ENCODE results near the gene AMOTL2.
A peak's percentile ranks its signal among the peaks of the same experiment; 100 is the strongest.

The AMOTL2 gene

DNA sequence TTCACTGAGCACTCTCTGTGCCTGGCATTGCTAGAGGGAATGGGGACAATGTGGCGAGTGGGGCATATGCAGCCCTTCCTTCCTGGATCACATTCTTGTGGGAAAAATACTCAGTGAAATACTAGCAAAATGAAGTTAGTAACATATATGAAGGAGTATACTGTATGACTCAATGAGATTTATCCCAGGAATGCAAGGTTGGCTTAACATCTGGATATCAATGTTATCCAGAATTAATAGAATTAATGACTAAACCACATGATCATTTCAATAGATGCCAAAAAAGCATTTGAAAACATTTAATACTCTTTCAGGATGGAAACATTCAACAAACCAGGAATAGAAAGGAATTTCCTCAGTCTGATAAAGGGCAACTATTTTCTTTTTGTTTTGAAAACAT lies 27.5 kb downstream of the AMOTL2 start:
- TF ChIP-seq, protein P1, sequence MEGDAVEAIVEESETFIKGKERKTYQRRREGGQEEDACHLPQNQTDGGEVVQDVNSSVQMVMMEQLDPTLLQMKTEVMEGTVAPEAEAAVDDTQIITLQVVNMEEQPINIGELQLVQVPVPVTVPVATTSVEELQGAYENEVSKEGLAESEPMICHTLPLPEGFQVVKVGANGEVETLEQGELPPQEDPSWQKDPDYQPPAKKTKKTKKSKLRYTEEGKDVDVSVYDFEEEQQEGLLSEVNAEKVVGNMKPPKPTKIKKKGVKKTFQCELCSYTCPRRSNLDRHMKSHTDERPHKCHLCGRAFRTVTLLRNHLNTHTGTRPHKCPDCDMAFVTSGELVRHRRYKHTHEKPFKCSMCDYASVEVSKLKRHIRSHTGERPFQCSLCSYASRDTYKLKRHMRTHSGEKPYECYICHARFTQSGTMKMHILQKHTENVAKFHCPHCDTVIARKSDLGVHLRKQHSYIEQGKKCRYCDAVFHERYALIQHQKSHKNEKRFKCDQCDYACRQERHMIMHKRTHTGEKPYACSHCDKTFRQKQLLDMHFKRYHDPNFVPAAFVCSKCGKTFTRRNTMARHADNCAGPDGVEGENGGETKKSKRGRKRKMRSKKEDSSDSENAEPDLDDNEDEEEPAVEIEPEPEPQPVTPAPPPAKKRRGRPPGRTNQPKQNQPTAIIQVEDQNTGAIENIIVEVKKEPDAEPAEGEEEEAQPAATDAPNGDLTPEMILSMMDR (IDR thresholded peaks at IDR 0.05; ENCODE audit: low read depth, low read length): no peak
- no peak for TF ChIP-seq EZH2phosphoT487 (IDR thresholded peaks at IDR 0.05; ENCODE audit: low read depth)
- no peak overlapping the region for H3K4me3 ChIP-seq (ENCODE audit: low read length)
- H2AFZ ChIP-seq (ENCODE audit: low read depth, low read length): no peak overlapping the region
- H3K36me3 ChIP-seq (replicated peaks; ENCODE audit: low read depth, low read length): peaks cover 4% of the 10 kb centered on the region
- H3K4me2 ChIP-seq (ENCODE audit: low read length): no peak overlapping the region
- no peaks in the 10 kb centered on the region for H3K79me2 ChIP-seq (ENCODE audit: low read length)
- no peaks in the 10 kb centered on the region for H3K27me3 ChIP-seq (ENCODE audit: low read depth, low read length)
- H3K27ac ChIP-seq (ENCODE audit: low read length): no peak overlapping the region
- H3K9me3 ChIP-seq (ENCODE audit: insufficient read depth, low read length): peaks cover 10% of the 10 kb centered on the region; the same call in 1 of the 2 replicates
- H3K9ac ChIP-seq (ENCODE audit: low read length): no peak overlapping the region
- no peaks in the 10 kb centered on the region for H4K20me1 ChIP-seq (ENCODE audit: insufficient read depth, low read length)
- peaks cover 12% of the 10 kb centered on the region for H3K4me1 ChIP-seq (ENCODE audit: low read length)

DNA sequence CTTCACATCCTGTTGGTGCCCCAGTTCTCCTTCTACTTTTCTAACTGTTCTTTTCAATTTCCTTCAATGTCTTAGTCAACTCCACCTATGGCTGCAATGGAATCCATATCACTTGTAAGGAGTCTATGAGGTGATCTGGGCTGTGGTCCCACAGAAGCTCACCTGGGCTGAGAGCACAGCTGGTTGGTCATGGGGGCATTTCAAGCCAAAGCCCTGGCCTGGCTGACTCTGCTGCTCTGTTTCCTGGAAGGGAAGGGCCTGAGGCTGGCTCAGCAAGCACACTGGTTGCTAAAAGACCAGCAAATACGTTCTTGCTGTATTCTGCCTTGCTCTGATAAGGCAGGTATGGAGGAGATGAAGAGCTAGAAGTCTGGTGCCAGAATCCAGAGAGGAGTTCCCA lies 29.0 kb downstream of the AMOTL2 start:
- H3K4me3 ChIP-seq (ENCODE audit: low read length): no peak overlapping the region
- no peak for TF ChIP-seq EZH2phosphoT487 (IDR thresholded peaks at IDR 0.05; ENCODE audit: low read depth)
- TF ChIP-seq, protein P1 (IDR thresholded peaks at IDR 0.05; ENCODE audit: low read depth, low read length): no peak
- peaks cover 4% of the 10 kb centered on the region for H3K36me3 ChIP-seq (replicated peaks; ENCODE audit: low read depth, low read length)
- H3K4me1 ChIP-seq (ENCODE audit: low read length): peaks cover 17% of the 10 kb centered on the region
- H2AFZ ChIP-seq (ENCODE audit: low read depth, low read length): no peak overlapping the region
- no peaks in the 10 kb centered on the region for H3K79me2 ChIP-seq (ENCODE audit: low read length)
- peaks cover 10% of the 10 kb centered on the region; the same call in 1 of the 2 replicates for H3K9me3 ChIP-seq (ENCODE audit: insufficient read depth, low read length)
- no peak overlapping the region for H3K9ac ChIP-seq (ENCODE audit: low read length)
- no peak overlapping the region for H3K27ac ChIP-seq (ENCODE audit: low read length)
- no peak overlapping the region for H3K4me2 ChIP-seq (ENCODE audit: low read length)
- no peaks in the 10 kb centered on the region for H3K27me3 ChIP-seq (ENCODE audit: low read depth, low read length)
- H4K20me1 ChIP-seq (ENCODE audit: insufficient read depth, low read length): no peaks in the 10 kb centered on the region

DNA sequence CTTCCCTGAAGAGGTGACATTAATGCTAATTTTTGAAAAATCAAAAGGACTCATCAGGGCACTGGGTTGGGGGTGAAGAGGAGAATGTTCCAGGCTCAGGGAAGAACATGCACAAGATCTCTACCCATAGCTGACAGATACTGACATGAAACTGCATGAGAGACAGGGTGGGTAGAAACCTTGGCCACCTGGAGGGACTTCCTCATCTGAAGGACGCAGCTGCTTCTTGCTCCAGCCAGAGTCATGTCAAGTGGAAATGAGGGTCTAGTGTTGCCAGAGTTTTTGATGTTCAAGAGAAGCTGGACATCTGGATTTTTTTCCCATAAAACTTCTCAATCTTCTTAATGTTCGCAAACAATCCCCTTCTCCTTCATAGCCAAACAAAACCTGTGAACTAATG lies 29.7 kb downstream of the AMOTL2 start:
- Histone ChIP-seq H3K9ac (ENCODE audit: low read length) (no peak overlapping the region), H3K36me3 (replicated peaks; ENCODE audit: low read depth, low read length) (peaks cover 4% of the 10 kb centered on the region), H3K4me1 (ENCODE audit: low read length) (peaks cover 17% of the 10 kb centered on the region), H3K4me3 (ENCODE audit: low read length) (no peak overlapping the region), H3K27me3 (ENCODE audit: low read depth, low read length) (no peaks in the 10 kb centered on the region), H3K27ac (ENCODE audit: low read length) (no peak overlapping the region), H2AFZ (ENCODE audit: low read depth, low read length) (no peak overlapping the region), H3K79me2 (ENCODE audit: low read length) (no peaks in the 10 kb centered on the region), H3K4me2 (ENCODE audit: low read length) (peak overlapping the region; percentile 28; the same call in 1 of the 2 replicates), H3K9me3 (ENCODE audit: insufficient read depth, low read length) (peaks cover 10% of the 10 kb centered on the region; the same call in 1 of the 2 replicates), H4K20me1 (ENCODE audit: insufficient read depth, low read length) (no peaks in the 10 kb centered on the region)
- TF ChIP-seq, protein P1 (IDR thresholded peaks at IDR 0.05; ENCODE audit: low read depth, low read length): no peak
- TF ChIP-seq EZH2phosphoT487 (IDR thresholded peaks at IDR 0.05; ENCODE audit: low read depth): no peak

DNA sequence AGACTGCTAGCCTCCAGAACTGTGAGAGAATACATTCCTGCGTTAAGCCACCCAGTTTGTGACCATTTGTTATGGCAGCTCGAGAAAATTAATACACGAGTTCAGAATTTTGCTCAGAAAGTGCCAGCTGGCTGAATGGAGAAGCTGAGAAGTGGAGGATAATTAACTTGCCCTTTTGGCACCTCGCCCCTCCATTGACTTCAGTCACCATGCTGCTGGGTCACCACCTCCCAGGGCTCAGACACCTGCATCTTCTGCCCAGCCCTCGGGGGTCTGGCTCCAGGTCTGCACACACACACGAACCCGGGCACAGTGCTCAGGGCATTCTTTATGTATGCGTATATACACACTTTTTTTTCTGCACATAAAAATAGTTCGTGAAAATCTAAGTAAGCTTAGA lies 32.0 kb downstream of the AMOTL2 start:
- Histone ChIP-seq H3K9ac (ENCODE audit: low read length) (no peak overlapping the region), H4K20me1 (ENCODE audit: insufficient read depth, low read length) (no peaks in the 10 kb centered on the region), H3K36me3 (replicated peaks; ENCODE audit: low read depth, low read length) (peaks cover 4% of the 10 kb centered on the region), H3K4me2 (ENCODE audit: low read length) (no peak overlapping the region), H3K9me3 (ENCODE audit: insufficient read depth, low read length) (peaks cover 10% of the 10 kb centered on the region; the same call in 1 of the 2 replicates), H3K79me2 (ENCODE audit: low read length) (no peaks in the 10 kb centered on the region), H3K27me3 (ENCODE audit: low read depth, low read length) (no peaks in the 10 kb centered on the region), H2AFZ (ENCODE audit: low read depth, low read length) (no peak overlapping the region), H3K4me1 (ENCODE audit: low read length) (peaks cover 17% of the 10 kb centered on the region), H3K27ac (ENCODE audit: low read length) (no peak overlapping the region), H3K4me3 (ENCODE audit: low read length) (no peak overlapping the region)
- TF ChIP-seq, protein P1 (IDR thresholded peaks at IDR 0.05; ENCODE audit: low read depth, low read length): no peak
- TF ChIP-seq EZH2phosphoT487 (IDR thresholded peaks at IDR 0.05; ENCODE audit: low read depth): no peak

All from OCI-LY3 (cell line).